IMR-90 (cell line): ENCODE measurements around the gene TCIRG1. TPM values are rescaled to one million over a fixed set of nuclear protein-coding genes. Genes with fewer than 3 reads are reported as not detected.

ENCODE experiments used
- ATAC-seq: fragments of 200-7000 bp; cut with Tn5 transposase; 2 replicates; pipeline ENCODE4 v1.9.1; 2020; ENCODE audit warnings: low read depth, mild to moderate bottlenecking, moderate library complexity
- BruUV-seq: library from RNA; stranded (reverse); fragments of 400-500 nt; replicated peaks from 2 replicates; lab custom pipeline; 2021; lab: Mats Ljungman, UMichigan
- CTCF ChIA-PET: fragments of 300-600 bp; formaldehyde crosslinking; extraction: SDS; loops from one replicate; lab custom pipeline; 2021; ENCODE audit warnings: antibody characterized with exemption; lab: Yijun Ruan, JAX
- POLR2A ChIA-PET: fragments of 300-600 bp; sonication (Branson Sonifier 250); formaldehyde crosslinking; loops from one replicate; lab custom pipeline; 2022; ENCODE audit warnings: antibody characterized with exemption; ENCODE audit not compliant: unreplicated experiment; lab: Charles Lee
- DNase-seq: peaks from one replicate; pipeline ENCODE4 v3.0.0; 2013
- H2AFZ ChIP-seq: replicated peaks from 2 replicates; pipeline ENCODE3; 2013; ENCODE audit warnings: low read length, mild to moderate bottlenecking; ENCODE audit not compliant: poor library complexity
- H2AK5ac ChIP-seq: 2 replicates; pipeline ENCODE4 v1.6.1; 2013; ENCODE audit warnings: low read depth, low read length, inconsistent platforms
- H2AK9ac ChIP-seq: replicated peaks from 2 replicates; pipeline ENCODE3; 2013; ENCODE audit warnings: mild to moderate bottlenecking, low read depth, low read length, moderate library complexity; ENCODE audit not compliant: poor library complexity
- H2BK120ac ChIP-seq: 2 replicates; pipeline ENCODE4 v1.6.1; 2013; ENCODE audit warnings: low read depth, low read length, inconsistent platforms
- H2BK15ac ChIP-seq: 3 replicates; pipeline ENCODE4 v1.6.1; 2013; ENCODE audit warnings: low read depth, low read length, inconsistent platforms
- H2BK20ac ChIP-seq: 2 replicates; pipeline ENCODE4 v1.6.1; 2013; ENCODE audit warnings: low read depth, mild to moderate bottlenecking, inconsistent platforms, low read length, moderate library complexity
- H2BK5ac ChIP-seq: 2 replicates; pipeline ENCODE4 v1.6.1; 2013; ENCODE audit warnings: mild to moderate bottlenecking, low read depth, low read length, inconsistent platforms; ENCODE audit not compliant: poor library complexity, severe bottlenecking
- H3K14ac ChIP-seq: replicated peaks from 2 replicates; pipeline ENCODE4 v1.6.1; 2013; ENCODE audit warnings: low read depth, low read length, inconsistent platforms
- H3K18ac ChIP-seq: 2 replicates; pipeline ENCODE4 v1.6.1; 2013; ENCODE audit warnings: low read depth, low read length, control low read depth
- H3K23ac ChIP-seq: 2 replicates; pipeline ENCODE4 v1.6.1; 2013; ENCODE audit warnings: low read depth, low read length, inconsistent platforms
- H3K27ac ChIP-seq: 2 replicates; pipeline ENCODE4 v1.5.1; 2013; ENCODE audit warnings: mild to moderate bottlenecking, control low read depth, low read length; ENCODE audit not compliant: insufficient read depth
- H3K27me3 ChIP-seq: 2 replicates; pipeline ENCODE4 v1.6.1; 2013; ENCODE audit warnings: low read length; ENCODE audit not compliant: control insufficient read depth, insufficient read depth
- H3K36me3 ChIP-seq: 2 replicates; pipeline ENCODE4 v1.6.1; 2013; ENCODE audit warnings: low read length, mixed read lengths; ENCODE audit not compliant: control insufficient read depth, insufficient read depth
- H3K4ac ChIP-seq: 2 replicates; pipeline ENCODE4 v1.6.1; 2013; ENCODE audit warnings: low read depth, low read length, inconsistent platforms
- H3K4me1 ChIP-seq: 2 replicates; pipeline ENCODE4 v1.6.1; 2013; ENCODE audit warnings: low read length, mixed read lengths; ENCODE audit not compliant: control insufficient read depth, insufficient read depth
- H3K4me2 ChIP-seq: 2 replicates; pipeline ENCODE4 v1.6.1; 2013; ENCODE audit warnings: low read depth, mild to moderate bottlenecking, control low read depth, low read length, moderate library complexity
- H3K4me3 ChIP-seq: 2 replicates; pipeline ENCODE4 v1.5.1; 2013; ENCODE audit warnings: low read depth, mild to moderate bottlenecking, control low read depth, low read length, moderate library complexity; ENCODE audit not compliant: insufficient read depth
- H3K56ac ChIP-seq: 2 replicates; pipeline ENCODE4 v1.6.1; 2013; ENCODE audit warnings: low read length, inconsistent platforms; ENCODE audit not compliant: insufficient read depth; ENCODE audit errors: extremely low read depth
- H3K79me1 ChIP-seq, 2 experiments: 2 replicates each; pipeline ENCODE4 v1.6.1; 2013; ENCODE audit warnings: low read length in 2 of 2, inconsistent platforms in 1 of 2, low read depth in 1 of 2
- H3K9ac ChIP-seq: 2 replicates; pipeline ENCODE4 v1.6.1; 2013; ENCODE audit warnings: low read depth, low read length, control low read depth
- H3K9me1 ChIP-seq: 2 replicates; pipeline ENCODE4 v1.6.1; 2013; ENCODE audit warnings: low read length, inconsistent platforms; ENCODE audit not compliant: insufficient read depth
- H3K9me3 ChIP-seq: 2 replicates; pipeline ENCODE4 v1.6.1; 2013; ENCODE audit warnings: low read length; ENCODE audit not compliant: control insufficient read depth, insufficient read depth
- H4K20me1 ChIP-seq: 2 replicates; pipeline ENCODE4 v1.6.1; 2013; ENCODE audit warnings: low read length, inconsistent platforms; ENCODE audit not compliant: insufficient read depth
- H4K5ac ChIP-seq: 2 replicates; pipeline ENCODE4 v1.6.1; 2013; ENCODE audit warnings: mild to moderate bottlenecking, low read depth, low read length, control low read depth
- H4K8ac ChIP-seq, 2 experiments: 2 replicates each; pipeline ENCODE4 v1.6.1; 2013; ENCODE audit warnings: low read depth in 2 of 2, low read length in 2 of 2, control low read depth in 1 of 2, inconsistent platforms in 1 of 2
- H4K91ac ChIP-seq: 2 replicates; pipeline ENCODE4 v1.6.1; 2013; ENCODE audit warnings: low read depth, low read length, inconsistent platforms; ENCODE audit not compliant: insufficient read depth
- BHLHE40 ChIP-seq: fragments of 150-350 bp; IDR thresholded peaks from 2 replicates; pipeline ENCODE4 v1.6.1; 2016; ENCODE audit warnings: mild to moderate bottlenecking, low read depth, low read length
- CEBPB ChIP-seq: IDR thresholded peaks from 2 replicates; pipeline ENCODE4 v1.6.1; 2012; ENCODE audit warnings: low read depth, low read length, improper control_type of control experiment
- CHD1 ChIP-seq: IDR thresholded peaks from 2 replicates; pipeline ENCODE4 v1.6.1; 2012; ENCODE audit warnings: low read depth, low read length, improper control_type of control experiment
- FOS ChIP-seq: fragments of 150-350 bp; IDR thresholded peaks from 2 replicates; pipeline ENCODE4 v1.6.1; 2016; ENCODE audit warnings: low read depth, low read length
- MAFK ChIP-seq: IDR thresholded peaks from 2 replicates; pipeline ENCODE4 v1.6.1; 2012; ENCODE audit warnings: low read depth, low read length, improper control_type of control experiment
- MAZ ChIP-seq: IDR thresholded peaks from 2 replicates; pipeline ENCODE4 v1.6.1; 2012; ENCODE audit warnings: low read depth, mild to moderate bottlenecking, low read length, improper control_type of control experiment, moderate library complexity, borderline replicate concordance
- MXI1 ChIP-seq: IDR thresholded peaks from 2 replicates; pipeline ENCODE4 v1.6.1; 2012; ENCODE audit warnings: low read depth, mild to moderate bottlenecking, low read length, moderate library complexity, borderline replicate concordance
- POLR2A ChIP-seq: IDR thresholded peaks from 2 replicates; pipeline ENCODE4 v1.6.1; 2012; ENCODE audit warnings: mild to moderate bottlenecking, low read depth, low read length
- RAD21 ChIP-seq: IDR thresholded peaks from 2 replicates; pipeline ENCODE4 v1.6.1; 2012; ENCODE audit warnings: low read length, improper control_type of control experiment
- RCOR1 ChIP-seq: IDR thresholded peaks from 2 replicates; pipeline ENCODE4 v1.6.1; 2012; ENCODE audit warnings: mild to moderate bottlenecking, low read length, improper control_type of control experiment; ENCODE audit not compliant: insufficient replicate concordance
- RFX5 ChIP-seq: IDR thresholded peaks from 2 replicates; pipeline ENCODE4 v1.8.0; 2012; ENCODE audit warnings: low read depth, mild to moderate bottlenecking, low read length, moderate library complexity
- SMC3 ChIP-seq: fragments of 150-350 bp; IDR thresholded peaks from 2 replicates; pipeline ENCODE4 v1.6.1; 2016; ENCODE audit warnings: low read depth, mild to moderate bottlenecking, antibody characterized with exemption, low read length, moderate library complexity
- USF2 ChIP-seq: fragments of 150-350 bp; IDR thresholded peaks from 2 replicates; pipeline ENCODE4 v1.6.1; 2017; ENCODE audit warnings: mild to moderate bottlenecking, antibody characterized with exemption, low read length, low read depth
- WGBS, 2 experiments: methylation state at CpG; one replicate each; pipeline versions ENCODE4 v1.1.5 to v1.1.7; 2013; ENCODE audit warnings: missing lambda C conversion rate in 2 of 2; ENCODE audit not compliant: insufficient read length in 1 of 2; ENCODE audit errors: extremely low coverage in 2 of 2; 5-methylcytosine and 5-hydroxymethylcytosine counted together
- dilution Hi-C: fragments of 300-500 bp; cut with HindIII; formaldehyde crosslinking; loops from one replicate; pipeline ENCODE4 v1.14.3; 2018; ENCODE audit warnings: low sequenced_read_pairs; ENCODE audit not compliant: unreplicated experiment
- in situ Hi-C: fragments of 300-500 bp; cut with MboI; formaldehyde crosslinking; loops from 3 replicates; pipeline ENCODE4 v1.14.3; 2019; ENCODE audit warnings: low sequenced_read_pairs, inconsistent platforms, mixed read lengths
- intact Hi-C: fragments of 100-400 bp; cut with micrococcal nuclease; formaldehyde crosslinking; loops from 2 replicates; pipeline ENCODE4 v1.10.0; 2022
- polyA plus RNA-seq, 3 experiments: library from polyadenylated mRNA; depleted of rRNA; stranded (reverse); fragments of >200 nt; gene quantifications; 2 replicates each; pipeline ENCODE4 v1.2.3, GENCODE V29; 2012; ENCODE audit warnings: low replicate concordance in 1 of 3
- total RNA-seq: library from RNA; depleted of rRNA; stranded (reverse); fragments of >200 nt; gene quantifications from 2 replicates; pipeline ENCODE4 v1.2.3, GENCODE V29; 2012
- TF ChIP-seq, protein P1 (sequence below): fragments of 150-350 bp; IDR thresholded peaks from 2 replicates; pipeline ENCODE4 v1.6.1; 2016; ENCODE audit warnings: low read depth, mild to moderate bottlenecking, low read length, moderate library complexity, borderline replicate concordance

TCIRG1 gene
- total and polyA plus RNA-seq, 2 of the 4 experiments (the other 2 are of a cell fraction), result 25.3 to 117 TPM

GRCh38 chr11:68032003-68032402 lies 6.8 kb upstream of the TCIRG1 start:
- Histone ChIP-seq H4K8ac (peak overlapping the region in 1 of 2 experiments; percentile 30; a peak in 1 of 4 replicates), H2BK20ac (no peak overlapping the region), H2BK15ac (no peak overlapping the region), H3K79me1 (peaks cover 29 to 55% of the 10 kb centered on the region in 2 experiments), H3K4me2 (peak overlapping the region; percentile 95), H2AFZ (no peak overlapping the region), H2BK5ac (no peak overlapping the region), H2BK120ac (no peak overlapping the region), H3K4me3 (no peak overlapping the region), H2AK5ac (peak overlapping the region; percentile 32; the same call in 1 of the 2 replicates), H3K56ac (no peak overlapping the region), H3K18ac (no peak overlapping the region), H2AK9ac (peak overlapping the region; percentile 73), H3K9me3 (no peaks in the 10 kb centered on the region), H4K20me1 (no peaks in the 10 kb centered on the region), H4K91ac (0 out of 2 replicates have a peak overlapping the region, but pooled peaks have one; percentile 39), H3K4ac (peak overlapping the region; percentile 70), H4K5ac (no peak overlapping the region), H3K4me1 (peaks cover 28% of the 10 kb centered on the region), H3K27me3 (no peaks in the 10 kb centered on the region), H3K9ac (no peak overlapping the region; the same call in 1 of the 2 replicates), H3K23ac (no peak overlapping the region), H3K27ac (no peak overlapping the region), H3K9me1 (peaks cover 7% of the 10 kb centered on the region), H3K14ac (peak overlapping the region; percentile 37; the same call in 1 of the 2 replicates), H3K36me3 (peaks cover 12% of the 10 kb centered on the region)
- dilution Hi-C loops (no loop called here), in situ Hi-C loops (no loop called here), intact Hi-C loops (no loop called here)
- ATAC-seq (no peak), DNase-seq (no peak)
- ChIA-PET CTCF (no interaction called here), POLR2A (interaction anchor here (0.6 kb wide), 1 partner anchor 18 kb away, joined by 3 read pairs; no protein-coding TSS in a partner anchor)
- 100% methylated on average over 2 of the region's 9 CpGs; no CpG with 5 or more reads in 1 of the 2 experiments for WGBS, 2 experiments
- no TSS peak for BruUV-seq
- no peak for TF ChIP-seq RFX5
- TF ChIP-seq CHD1, result no peak
- TF ChIP-seq, protein P1, sequence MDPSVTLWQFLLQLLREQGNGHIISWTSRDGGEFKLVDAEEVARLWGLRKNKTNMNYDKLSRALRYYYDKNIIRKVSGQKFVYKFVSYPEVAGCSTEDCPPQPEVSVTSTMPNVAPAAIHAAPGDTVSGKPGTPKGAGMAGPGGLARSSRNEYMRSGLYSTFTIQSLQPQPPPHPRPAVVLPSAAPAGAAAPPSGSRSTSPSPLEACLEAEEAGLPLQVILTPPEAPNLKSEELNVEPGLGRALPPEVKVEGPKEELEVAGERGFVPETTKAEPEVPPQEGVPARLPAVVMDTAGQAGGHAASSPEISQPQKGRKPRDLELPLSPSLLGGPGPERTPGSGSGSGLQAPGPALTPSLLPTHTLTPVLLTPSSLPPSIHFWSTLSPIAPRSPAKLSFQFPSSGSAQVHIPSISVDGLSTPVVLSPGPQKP, result no peak
- no peak for TF ChIP-seq CEBPB
- TF ChIP-seq MXI1, result no peak
- no peak for TF ChIP-seq POLR2A
- TF ChIP-seq RCOR1, result no peak
- no peak for TF ChIP-seq FOS
- TF ChIP-seq MAFK, result no peak
- TF ChIP-seq MAZ, result no peak
- TF ChIP-seq SMC3, result no peak
- TF ChIP-seq BHLHE40, result no peak
- no peak for TF ChIP-seq USF2
- TF ChIP-seq RAD21, result no peak
